HuH-7.5 (cell line): Measurements from ENCODE around the gene RNF111.

Experiments used
- DNase-seq: peaks from one replicate; pipeline ENCODE4 v3.0.0; 2011; ENCODE audit warnings: low spot score

Gene RNF111

DNA sequence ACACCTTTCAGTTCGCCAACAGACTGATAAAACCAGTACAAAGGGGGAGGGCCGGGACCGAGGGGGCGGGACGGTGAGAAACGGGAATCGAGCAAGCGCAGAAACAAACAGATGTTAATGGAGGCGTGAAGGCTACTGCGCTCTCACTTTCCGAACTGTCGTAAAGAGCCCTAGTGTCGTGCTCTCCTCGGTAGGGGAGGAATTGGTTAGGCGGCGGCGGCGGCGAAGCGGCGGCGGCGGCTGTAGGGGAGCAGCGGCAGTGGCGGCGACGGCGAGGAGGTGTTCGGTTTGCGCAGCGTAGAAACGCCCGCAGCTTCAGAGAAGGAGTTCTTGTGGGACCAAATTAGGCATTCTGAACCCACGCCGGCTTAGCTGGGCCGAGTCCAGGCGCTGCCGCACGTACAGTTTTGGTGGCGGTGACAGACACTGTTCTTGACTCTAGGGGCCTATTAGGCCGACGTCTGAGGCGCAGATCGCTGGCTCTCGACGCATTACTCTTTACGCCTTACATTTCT is at the start of gene RNF111:
Gene RNF111 (plus strand): TSS at position 173 of the 515 bp plus-strand sequence. CDS start 43,160 bp downstream, outside the sequence.
- DNase-seq = peak; percentile 54

DNA sequence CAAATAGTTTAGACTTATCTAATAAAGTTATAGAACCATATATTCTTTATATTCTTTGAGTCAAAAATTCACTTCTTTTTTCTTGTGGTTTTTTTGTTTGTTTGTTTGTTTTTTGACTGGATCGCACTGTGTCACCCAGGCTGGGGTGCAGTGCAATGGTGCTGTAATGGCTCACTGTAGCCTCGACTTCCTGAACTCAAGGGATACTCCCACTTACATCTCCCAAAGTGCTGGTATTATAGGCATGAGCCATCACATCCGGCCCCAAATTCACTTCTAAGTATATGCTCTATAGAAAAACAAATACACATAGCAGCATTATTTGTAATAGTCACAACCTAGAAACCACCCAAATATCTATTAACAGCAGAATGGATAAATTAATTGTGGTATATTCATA is 40.3 kb upstream of the RNF111 start:
- no peak for DNase-seq

DNA sequence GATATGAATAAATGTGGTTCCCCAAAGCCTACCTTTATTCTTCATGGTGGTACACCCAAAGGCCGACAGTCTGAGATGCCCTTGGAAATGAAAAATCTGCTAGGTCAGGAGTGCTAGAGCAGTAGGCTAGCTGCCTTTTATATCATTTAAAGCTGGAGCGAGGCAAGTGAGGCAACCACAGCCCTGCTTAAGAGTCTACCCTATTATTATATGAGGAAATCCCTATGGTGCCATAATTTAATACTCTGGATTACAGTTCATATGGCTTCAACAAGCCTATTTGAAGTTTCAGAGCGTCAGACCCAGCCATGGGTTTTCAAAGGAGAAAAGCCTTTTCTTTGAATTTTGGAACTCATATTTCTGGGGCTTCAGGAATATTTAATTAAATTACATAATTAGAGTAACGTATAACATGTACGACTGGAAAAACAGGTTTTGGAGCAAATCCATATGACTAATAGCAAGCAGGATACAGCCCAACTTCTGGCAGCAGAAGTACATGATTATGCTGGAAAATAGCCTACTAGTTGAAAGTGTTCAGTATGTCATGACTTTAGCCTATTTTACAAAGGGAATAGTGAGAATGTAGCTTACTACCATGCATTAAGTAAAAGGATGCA is 36.0 kb upstream of the RNF111 start:
- no peak for DNase-seq

DNA sequence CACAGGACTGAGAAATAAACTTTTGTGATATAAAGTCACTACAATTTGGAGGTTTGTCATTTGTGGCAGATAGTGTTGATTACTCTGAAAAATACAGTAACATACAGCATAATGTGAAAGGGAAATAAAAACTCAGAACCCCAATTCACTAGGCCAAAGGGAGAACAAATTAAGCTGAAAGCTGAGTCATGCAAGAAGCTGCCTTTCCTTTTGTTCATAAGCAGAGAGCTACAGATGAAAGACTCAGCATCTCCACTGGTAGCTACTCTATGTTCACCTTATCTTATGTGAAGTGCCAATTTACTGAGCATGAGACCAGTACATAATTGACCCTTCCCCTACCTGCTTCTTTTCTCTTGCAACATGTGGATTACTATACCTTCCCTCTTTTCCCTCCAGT is 34.7 kb upstream of the RNF111 start:
- no peak for DNase-seq

DNA sequence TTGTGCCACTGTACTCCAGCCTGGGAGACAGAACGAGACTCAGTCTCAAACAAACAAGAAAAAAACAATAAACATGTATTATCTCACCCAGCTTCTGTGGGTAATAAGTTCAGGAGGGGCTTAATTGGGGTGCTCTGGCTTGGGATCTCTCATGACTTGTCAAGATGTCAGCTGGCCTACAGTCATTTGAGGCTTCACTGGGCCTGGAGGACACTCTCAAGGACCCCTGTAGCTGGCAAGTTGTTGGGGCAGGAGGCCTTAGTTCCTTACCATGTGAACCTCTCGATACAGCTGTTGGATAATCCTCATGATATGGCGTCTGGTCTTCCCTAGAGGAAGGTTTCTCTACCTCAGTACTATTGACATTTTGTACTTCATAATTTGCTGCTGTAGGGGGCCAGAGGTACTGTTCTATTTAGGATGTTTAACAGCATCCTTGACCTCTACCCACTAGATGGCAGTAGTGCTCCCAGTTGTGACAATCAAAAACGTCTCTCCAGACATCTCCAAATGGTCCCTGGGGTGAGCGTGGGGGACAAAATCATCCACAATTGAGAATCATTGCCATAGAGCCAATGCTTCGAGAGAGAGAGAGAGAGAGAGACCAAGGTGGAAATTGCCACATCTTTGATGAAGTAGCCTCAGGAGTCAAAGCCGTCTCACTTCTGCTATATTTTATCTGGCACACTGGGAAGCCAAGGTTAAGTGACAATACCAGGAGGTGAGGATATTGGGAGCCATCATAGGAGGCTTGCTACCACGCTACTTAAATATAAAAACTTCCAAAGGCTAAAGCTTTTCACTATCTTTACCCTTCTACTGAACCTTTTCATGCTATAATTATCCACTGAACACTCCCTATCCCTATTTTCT is 30.1 kb upstream of the RNF111 start:
- no peak for DNase-seq

DNA sequence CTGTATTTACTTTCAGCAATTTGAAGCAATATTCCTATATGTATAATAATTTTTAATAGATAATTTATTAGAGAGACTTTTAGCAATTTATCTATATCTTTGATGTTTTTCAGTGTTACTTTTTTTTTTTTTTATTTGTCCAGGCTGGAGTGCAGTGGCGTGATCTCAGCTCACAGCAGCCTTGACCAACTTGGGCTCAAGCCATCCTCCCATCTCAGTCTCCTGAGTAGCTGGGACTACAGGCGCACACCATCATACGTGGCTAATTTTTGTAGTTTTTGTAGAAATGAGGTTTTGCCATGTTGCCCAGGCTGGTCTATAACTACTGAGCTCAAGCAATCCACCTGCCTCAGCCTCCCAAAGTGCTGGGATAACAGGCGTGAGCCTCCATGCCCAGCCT is 28.7 kb upstream of the RNF111 start:
- no peak for DNase-seq

DNA sequence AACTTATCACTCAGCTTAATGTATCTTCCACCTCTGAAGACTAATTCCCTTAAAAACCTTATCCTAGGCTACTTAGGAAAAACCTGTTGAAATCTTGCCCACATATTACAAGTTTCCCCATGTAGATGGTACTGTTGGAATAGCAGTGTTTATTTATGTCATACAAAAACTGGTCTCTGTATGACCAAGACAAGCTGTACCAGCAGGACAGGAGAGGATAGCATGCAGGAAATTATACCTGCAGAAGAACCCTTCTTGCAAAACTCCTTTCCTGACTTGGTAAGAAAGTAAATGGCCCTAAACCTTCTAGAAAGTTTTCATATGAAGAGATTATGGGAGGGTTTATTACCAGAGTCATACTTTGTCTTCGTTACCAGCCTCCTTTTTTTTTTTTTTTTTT is 25.3 kb upstream of the RNF111 start:
- no peak for DNase-seq

DNA sequence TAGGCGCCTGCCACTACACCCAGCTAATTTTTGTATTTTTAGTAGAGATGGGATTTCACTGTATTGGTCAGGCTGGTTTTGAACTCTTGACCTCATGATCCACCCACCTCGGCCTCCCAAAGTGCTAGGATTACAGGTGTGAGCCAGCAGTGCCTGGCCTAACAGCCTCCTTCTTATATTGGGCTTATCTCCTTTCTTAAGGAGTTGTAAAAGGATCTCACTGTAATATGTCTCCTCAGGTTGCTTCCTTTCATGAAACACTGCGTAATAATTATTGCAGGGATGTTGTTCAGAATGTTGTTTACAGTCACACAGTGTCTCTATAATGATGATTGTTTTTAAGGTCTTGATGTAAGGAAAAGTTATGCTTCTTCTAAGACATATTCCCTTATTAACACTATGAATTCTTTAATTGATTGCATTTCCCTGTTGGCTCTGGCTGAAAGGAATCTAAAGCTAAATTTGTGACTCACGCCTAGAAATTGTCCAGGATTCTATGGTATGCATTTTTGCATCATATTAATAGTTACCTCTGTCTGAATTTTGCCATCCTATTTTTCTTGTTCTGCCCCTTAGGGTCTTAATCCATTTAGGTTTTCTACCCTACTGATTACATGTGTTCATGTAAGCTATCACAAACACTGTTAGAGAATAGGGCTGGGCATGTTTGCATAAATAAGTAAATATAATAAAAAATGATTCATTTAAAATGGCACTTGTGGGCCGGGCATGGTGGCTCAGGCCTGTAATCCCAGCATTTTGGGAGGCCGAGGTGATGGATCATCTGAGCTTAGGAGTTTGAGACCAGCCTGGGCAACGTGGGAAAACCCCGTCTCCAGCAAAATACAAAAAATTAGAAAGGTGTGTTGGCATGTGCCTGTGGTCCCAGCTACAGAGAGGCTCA is 24.5 kb upstream of the RNF111 start:
- no peak for DNase-seq

DNA sequence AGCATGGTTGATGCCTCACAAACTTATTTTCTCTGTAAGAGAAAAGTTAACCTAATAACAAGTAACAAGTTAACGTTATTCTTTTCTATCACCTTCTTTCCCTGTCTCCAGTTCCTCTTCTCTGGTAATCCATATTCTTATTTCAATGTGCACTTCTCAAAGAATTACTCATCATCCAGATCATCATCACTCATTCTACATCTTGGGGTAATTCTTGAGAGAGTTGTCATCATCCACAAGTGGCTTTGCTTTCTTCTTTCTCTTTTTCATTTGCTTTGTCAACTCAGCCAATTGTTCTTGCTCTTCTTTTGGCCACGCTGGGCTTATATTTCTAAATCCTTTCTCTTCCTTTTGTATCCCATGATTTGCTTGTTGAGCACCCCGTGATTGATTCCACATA is 20.8 kb upstream of the RNF111 start:
- DNase-seq = no peak

DNA sequence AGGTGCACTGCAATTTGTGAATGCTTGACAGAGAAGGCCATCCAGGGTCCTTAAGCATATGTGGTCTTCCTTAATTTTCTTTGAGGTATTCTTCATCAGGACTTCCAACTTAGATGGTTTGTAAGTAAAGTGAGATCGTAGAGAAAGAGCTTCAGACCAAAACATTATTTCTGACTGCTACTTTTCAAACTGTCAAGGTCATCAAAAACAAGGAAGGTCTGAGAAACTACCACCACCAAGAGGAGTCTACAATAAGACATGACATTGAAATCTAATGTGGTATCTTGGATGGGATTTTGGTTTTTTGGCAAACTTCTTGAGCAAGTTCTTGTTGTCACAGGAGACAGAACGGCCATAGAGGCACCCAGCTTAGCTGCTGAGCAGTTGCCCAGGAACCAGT is 20.0 kb upstream of the RNF111 start:
- DNase-seq = no peak

DNA sequence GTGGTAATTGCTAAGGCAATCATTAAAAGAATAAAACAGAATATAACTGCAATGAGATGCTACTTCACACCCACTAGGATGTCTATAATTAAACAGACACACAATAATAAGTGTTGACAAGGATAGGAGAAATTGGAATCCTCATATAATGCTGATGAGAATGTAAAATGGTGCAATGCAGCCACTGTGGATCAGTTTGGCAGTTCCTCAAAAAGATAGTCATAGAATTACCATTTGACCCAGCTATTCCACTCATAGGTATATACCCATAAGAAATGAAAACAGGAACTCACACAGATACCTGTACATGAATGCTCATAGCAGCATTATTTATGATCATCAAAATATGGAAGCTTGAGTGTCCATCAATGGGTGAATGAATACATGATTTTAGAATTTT is 9.6 kb upstream of the RNF111 start:
- DNase-seq = no peak

DNA sequence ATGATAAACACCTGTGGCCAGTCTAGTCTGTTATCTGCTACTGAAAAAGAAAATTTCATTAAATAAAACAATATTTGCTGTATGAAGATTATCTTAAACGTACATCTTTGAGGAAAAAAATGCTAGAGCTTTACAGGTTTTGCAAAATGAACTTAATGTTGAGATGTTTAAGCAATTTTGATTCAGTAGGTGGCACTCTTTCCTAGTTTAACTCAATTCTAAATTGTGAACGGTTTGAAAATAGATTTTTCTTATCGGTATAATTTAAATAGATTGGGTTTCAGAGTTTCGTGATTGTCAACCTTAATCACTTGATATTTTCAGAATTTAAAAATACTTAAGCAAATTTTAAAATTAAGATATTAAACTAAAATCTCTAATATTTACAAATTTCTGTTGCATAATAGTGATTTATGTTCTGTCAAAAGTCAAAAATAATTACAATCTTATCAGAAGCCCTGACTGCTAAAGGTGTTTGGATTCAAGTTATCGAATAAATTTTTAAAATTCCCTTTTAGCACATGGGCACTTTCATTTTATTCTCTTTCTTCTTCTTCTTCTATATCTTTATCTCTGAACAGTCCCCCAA is 7.0 kb upstream of the RNF111 start:
- DNase-seq = no peak

DNA sequence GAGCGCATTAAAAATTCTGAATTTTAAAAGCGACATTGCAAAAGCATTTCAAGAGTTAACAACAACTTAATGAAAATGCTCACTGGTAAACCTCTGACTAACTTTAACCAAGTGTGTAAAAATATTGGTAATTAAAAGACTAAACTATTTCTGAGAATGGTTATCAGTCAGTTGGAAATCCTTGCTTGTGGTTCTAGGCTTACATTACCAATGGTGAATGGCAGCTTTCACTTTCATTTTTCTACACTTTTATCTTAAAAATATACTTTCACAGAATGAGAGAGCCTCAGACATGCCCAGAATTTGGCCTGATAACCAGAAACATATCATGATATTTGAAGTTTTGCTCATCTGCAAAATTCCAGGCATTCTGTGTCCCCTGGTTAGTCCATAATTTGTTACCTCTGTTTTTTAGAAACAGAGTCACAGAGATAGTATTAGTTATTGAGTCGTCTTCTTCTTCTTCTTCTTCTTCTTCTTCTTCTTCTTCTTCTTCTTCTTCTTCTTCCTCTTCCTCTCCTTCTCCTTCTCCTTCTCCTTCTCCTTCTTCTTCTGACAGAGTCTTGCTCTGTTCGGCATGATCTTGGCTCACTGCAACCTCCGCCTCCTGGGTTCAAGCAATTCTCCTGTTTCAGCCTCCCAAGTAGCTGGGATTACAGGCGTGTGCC is 5.5 kb upstream of the RNF111 start:
- no peak for DNase-seq

DNA sequence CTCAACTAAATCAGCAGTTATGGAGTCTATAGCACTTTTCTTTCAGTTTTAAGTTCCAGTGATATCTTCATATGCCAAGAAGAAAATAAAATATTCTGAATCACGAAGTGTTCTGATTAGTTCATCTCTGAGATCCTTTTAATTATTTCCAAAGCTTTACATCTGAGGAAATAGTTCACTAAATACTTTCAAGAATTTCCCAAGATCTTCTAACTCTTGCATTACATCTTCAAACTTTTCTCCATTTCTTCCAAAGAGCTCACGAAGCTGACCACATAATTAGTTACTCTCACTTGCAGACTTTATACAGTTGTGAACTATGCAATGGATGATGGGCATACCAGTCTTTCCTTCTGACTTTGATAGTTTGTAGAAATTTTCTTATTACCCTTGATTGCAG is 4.2 kb upstream of the RNF111 start:
- DNase-seq = no peak

DNA sequence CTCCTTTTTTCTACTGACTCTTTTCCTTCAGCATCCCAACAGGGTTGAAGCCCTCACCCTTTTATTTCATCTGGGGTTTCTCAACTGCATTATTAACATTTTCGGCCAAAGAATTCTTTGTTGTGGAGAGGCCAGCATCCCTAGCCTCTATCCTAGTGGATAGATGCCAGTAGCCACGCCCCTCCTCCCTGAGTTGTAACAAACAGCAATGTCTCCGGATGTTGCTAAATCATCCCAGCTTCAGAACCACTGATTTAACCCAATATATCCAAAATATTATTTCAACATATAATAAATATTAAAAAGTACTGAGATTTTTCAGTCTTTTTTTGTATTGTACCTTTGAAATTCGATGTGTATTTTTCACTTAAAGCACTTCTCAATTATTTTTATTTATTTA is 2.0 kb upstream of the RNF111 start:
- no peak for DNase-seq

DNA sequence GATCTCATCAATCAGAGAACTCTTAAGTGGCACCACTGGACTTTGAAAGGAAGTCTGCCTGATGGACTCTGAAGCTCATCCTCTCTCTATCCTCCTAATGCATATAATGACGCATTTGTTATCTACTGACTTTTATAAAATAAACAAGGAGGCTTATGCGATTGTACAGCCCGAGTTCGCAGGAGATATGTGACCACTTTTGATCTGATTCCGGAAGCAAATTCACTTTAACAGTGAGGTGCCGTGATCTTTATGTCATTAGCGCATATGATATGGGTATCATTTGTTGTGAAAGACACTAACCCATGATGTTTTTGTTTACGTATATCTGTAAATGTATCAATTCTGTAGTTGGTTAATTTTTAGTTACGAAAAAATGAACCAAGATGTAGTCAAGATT is 427 bp upstream of the RNF111 start:
- no peak for DNase-seq

DNA sequence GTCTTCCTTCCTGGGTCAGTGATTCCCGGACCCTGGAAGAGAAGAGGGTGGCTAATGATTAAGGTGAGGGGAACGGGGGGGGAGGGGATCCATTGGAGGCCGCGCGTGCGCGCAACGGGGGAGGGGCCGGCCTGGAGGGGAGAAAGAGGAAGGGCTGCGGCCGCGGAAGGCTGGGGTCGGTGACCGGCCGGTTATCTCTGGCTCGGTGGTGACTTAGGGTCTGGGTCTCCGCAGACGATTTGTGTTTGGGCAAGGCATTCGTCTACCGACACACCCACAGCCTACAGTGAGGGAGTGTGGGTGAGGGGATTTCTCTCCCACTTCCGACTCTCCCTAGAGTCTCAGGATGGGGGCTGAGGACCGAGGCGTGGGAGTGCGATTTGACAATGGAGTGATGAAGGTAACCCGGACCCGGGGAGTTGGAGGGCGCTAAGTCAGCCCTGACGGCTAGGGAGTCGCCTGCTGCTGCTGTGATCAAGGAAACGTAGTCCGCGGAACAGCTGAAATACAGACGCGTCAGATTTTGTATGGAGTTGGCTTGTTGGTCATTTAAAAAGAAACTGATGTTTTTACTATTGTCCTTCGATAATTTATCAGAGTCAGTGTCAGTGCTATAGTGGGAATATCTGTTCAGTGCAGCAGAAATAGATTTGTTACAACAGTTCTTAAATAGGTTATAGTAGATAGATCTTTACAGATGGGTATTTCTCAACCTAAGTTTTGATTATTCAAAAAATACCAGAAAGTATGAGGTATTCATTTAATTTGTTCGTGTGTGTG is 733 bp downstream of the RNF111 start:
- DNase-seq = peak; percentile 53

DNA sequence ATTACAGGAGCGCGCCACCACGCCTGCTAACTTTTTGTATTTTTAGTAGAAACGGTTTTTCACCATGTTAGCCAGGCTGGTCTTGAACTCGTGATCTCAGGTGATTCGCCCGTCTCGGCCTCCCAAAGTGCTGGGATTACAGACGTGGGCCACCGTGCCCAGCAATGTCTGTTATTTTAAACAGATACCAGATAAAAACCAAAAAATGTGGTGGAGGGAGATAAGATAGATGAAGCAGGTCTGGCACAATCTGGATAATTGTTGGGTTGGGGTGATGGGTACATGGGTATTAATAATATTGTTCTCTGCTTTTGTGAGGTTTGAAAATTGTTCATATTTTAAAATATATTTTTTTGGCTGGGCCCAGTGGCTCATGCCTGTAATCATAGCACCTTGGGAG is 4.7 kb downstream of the RNF111 start:
- DNase-seq = no peak

DNA sequence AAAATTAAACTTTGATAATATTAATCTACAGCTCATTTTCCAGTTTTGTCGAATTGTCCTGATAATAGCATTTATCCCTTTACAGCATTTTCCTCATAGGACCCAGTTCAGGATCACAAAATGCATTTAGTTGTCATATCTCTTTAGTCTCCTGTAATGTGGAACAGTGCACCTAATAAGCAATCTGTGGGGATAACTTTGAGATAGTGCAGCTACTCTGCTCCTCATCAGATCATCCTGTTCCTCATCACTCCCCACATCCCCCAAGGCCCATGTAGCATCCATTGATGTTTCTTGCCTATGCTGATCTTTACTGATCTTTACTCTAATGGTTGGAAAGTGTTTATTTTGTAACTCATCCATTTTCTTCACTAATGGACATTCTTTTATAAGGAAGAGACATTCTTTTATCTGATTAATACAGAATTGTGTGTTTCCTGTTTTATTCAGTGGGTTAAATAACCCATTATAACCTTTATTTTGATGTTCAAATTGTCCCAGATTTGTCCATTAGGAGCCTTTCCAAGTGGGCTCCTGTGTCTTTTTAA is 7.5 kb downstream of the RNF111 start:
- no peak for DNase-seq

DNA sequence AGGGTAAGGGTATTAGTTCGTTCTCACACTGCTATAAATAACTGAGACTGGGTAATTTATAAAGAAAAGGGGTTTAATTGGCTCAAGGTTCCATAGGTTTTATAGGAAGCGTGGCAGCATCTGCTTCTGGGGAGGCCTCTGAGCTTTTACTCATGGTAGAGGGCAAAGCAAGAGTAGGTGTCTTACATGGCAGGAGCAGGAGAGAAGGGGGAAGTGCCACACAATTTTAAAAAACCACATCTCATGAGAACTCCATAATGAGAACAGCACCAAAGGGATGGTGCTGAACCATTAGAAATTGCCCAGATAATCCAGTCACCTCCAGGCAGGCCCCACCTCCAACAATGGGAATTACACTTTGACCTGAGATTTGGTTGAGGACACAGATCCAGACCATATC is 12.2 kb downstream of the RNF111 start:
- no peak for DNase-seq
